Activated naive CD8-positive, alpha-beta T cell (primary cell): ENCODE measurements around the gene PTCH1.
A peak's percentile ranks its signal among the peaks of the same experiment; 100 is the strongest.

ENCODE experiments used
- H3K27ac Mint-ChIP-seq: one replicate; pipeline ENCODE4 v1.8.0; 2021; ENCODE audit warnings: mixed read lengths
- H3K27me3 Mint-ChIP-seq: one replicate; pipeline ENCODE4 v1.8.0; 2021; ENCODE audit warnings: mixed read lengths
- H3K36me3 Mint-ChIP-seq: one replicate; pipeline ENCODE4 v1.8.0; 2021; ENCODE audit warnings: mixed read lengths
- H3K4me1 Mint-ChIP-seq: one replicate; pipeline ENCODE4 v1.8.0; 2021; ENCODE audit warnings: low read depth, mixed read lengths
- H3K4me3 Mint-ChIP-seq: one replicate; pipeline ENCODE4 v1.8.0; 2021; ENCODE audit warnings: mild to moderate bottlenecking, mixed read lengths
- H3K9me3 Mint-ChIP-seq: one replicate; pipeline ENCODE4 v1.8.0; 2021; ENCODE audit warnings: low read depth, mixed read lengths

PTCH1 gene

DNA sequence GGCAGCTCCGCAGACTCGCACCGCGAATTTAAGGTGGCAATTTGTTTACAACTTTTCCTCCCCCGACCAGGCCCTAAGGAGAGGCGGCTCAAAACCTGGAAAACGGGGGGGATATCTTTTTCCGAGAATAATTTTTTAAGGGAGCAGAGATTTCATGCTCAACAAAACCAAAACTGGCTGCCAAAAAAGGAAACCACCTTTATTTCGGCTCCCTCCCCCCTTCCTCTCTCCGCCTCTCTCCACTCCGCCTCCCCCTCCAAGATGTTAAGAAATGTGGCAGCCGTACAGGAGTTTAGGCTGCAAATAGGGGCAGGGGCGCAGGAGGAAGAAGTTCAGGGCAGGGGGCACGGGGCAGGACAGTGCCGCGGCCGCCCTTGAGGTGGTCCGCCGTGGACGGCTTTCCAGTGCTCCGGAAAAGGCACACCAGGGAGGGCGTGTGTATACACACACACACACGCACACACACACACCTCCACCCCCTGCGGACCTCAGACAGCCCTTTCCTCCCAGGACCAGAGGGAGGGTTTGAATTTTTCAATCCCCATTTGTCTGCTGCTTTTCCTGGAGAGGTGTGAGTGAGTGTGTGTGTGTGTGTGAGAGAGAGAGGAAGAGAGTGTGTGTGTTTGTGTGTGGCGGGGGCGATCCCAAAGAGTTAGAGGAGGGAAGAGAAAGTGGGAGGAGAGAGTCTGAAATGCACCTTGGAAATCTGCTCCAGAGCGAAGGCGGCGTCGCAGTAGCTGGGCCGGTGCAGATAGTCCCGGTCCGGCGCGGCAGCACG lies 9.1 kb downstream of the PTCH1 start:
- Mint-ChIP-seq H3K9me3 (no peaks in the 10 kb centered on the region), H3K36me3 (no peaks in the 10 kb centered on the region), H3K27ac (peak overlapping the region; percentile 58), H3K4me1 (peaks cover 51% of the 10 kb centered on the region), H3K27me3 (no peaks in the 10 kb centered on the region), H3K4me3 (peak overlapping the region; percentile 99)

DNA sequence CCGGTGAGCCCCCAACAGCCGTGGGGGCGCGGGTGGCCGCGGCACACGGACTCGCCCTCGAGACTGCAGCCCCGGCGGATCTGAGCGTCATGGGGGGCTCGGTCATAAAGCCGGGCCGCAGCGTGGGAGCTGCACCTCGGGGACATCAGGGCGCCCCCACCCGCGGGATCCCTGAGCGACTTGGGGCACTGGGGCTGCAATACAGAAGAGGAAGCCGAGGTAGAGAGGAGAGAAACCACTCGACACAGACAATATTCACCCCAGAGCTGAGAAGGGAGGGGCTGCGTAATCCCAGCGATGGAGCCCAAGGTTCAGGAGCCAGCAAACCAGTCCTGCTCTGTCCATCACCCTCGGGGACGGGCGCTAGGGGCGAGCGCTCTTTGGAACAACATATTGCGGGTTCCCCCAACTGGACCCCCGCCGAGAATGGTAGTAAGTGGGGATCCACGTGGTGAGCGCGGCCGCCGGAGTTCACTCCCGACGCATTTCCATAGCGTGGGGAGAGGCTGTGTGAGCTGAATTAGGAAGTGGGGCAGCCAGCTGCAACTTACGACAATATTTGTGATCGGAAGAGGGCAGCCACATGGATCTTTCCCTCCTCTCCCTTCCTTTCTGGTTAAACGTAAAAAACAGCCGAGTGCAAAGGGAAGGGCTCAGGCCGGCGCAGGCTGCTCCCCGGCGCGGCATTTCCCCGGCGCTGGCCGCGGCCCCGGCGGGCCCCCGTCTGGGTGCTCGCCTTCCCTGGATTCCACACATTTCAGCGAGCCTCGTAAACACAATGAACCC lies 9.9 kb downstream of the PTCH1 start:
- Mint-ChIP-seq H3K36me3 (no peaks in the 10 kb centered on the region), H3K27ac (peak overlapping the region; percentile 75), H3K27me3 (no peaks in the 10 kb centered on the region), H3K4me3 (peak overlapping the region; percentile 99), H3K9me3 (no peaks in the 10 kb centered on the region), H3K4me1 (peaks cover 53% of the 10 kb centered on the region)

- no peaks in the 10 kb centered on the region for H3K36me3 Mint-ChIP-seq
- H3K27ac Mint-ChIP-seq: no peak overlapping the region
- H3K9me3 Mint-ChIP-seq: no peaks in the 10 kb centered on the region
- H3K4me3 Mint-ChIP-seq: peak overlapping the region; percentile 99
- H3K4me1 Mint-ChIP-seq: peaks cover 53% of the 10 kb centered on the region
- no peaks in the 10 kb centered on the region for H3K27me3 Mint-ChIP-seq
Measured at GRCh38 chr9:95506428-95506677, 10.4 kb downstream of the PTCH1 start.

- Mint-ChIP-seq H3K4me1 (peaks cover 56% of the 10 kb centered on the region), H3K27ac (peak overlapping the region; percentile 87), H3K27me3 (no peaks in the 10 kb centered on the region), H3K36me3 (peaks cover 3% of the 10 kb centered on the region), H3K9me3 (no peaks in the 10 kb centered on the region), H3K4me3 (peak overlapping the region; percentile 99)
Measured at GRCh38 chr9:95505717-95506427, 10.9 kb downstream of the PTCH1 start.

DNA sequence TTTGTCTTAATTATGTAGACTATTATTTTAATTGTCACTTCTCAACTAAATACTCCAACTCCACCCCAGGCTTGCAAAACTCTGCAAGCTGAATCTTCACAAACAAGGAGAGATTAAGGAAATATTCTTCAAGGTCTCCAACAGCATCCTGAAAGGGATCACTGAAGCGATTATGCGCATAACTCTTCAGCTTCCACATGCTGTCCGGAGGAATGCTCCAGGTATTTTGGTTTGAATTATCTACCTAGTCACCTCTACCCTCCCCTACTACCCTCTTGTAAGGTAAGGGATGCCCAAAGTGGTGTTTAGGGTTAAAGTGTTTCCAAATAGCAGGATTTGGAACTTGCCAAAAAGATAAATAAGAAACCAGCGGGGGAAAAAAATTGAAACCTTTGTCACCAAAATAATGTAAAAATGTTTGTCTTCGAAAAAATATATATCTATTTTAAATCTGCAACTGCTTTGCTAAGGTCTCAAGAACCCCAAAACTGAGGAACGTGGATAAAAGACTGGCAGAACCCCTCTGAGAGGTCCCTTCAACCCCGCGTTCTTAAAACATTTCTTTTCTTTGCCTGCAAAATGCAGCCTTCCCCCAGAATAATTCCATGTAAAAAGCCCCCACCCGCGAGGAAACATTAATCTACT lies 11.6 kb downstream of the PTCH1 start:
- no peaks in the 10 kb centered on the region for H3K9me3 Mint-ChIP-seq
- no peaks in the 10 kb centered on the region for H3K27me3 Mint-ChIP-seq
- H3K4me3 Mint-ChIP-seq: peak overlapping the region; percentile 90
- H3K36me3 Mint-ChIP-seq: peaks cover 3% of the 10 kb centered on the region
- peak overlapping the region; percentile 87 for H3K27ac Mint-ChIP-seq
- peaks cover 61% of the 10 kb centered on the region for H3K4me1 Mint-ChIP-seq

GRCh38 chr9:95504053-95504963 lies 12.5 kb downstream of the PTCH1 start:
- Mint-ChIP-seq H3K4me1 (peaks cover 56% of the 10 kb centered on the region), H3K4me3 (peak overlapping the region; percentile 90), H3K27ac (no peak overlapping the region), H3K27me3 (no peaks in the 10 kb centered on the region), H3K9me3 (no peaks in the 10 kb centered on the region), H3K36me3 (peaks cover 3% of the 10 kb centered on the region)

DNA sequence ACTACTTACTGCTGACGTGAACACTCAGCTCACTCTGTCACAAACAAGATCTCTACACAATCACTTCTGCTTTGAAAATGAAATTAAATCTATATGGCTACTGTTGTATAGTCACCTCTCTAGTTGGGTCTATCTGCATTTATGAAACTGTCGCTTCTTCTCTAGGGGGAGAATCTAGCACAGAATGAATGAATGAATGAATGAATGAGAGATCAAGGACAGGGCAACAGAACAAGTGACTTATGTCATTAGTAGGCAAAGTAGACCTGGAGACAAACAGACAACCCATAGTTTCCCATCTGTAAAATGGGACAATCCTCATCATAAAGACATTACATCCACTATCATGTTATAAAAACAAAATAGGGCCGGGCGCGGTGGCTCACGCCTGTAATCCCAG lies 13.4 kb downstream of the PTCH1 start:
- H3K4me3 Mint-ChIP-seq: no peak overlapping the region
- peaks cover 3% of the 10 kb centered on the region for H3K36me3 Mint-ChIP-seq
- no peak overlapping the region for H3K27ac Mint-ChIP-seq
- H3K27me3 Mint-ChIP-seq: no peaks in the 10 kb centered on the region
- H3K9me3 Mint-ChIP-seq: no peaks in the 10 kb centered on the region
- peaks cover 62% of the 10 kb centered on the region for H3K4me1 Mint-ChIP-seq

- Mint-ChIP-seq H3K27me3 (no peaks in the 10 kb centered on the region), H3K4me1 (peaks cover 69% of the 10 kb centered on the region), H3K9me3 (no peaks in the 10 kb centered on the region), H3K27ac (no peak overlapping the region), H3K36me3 (peaks cover 3% of the 10 kb centered on the region), H3K4me3 (no peak overlapping the region)
Measured at GRCh38 chr9:95502248-95502647, 14.5 kb downstream of the PTCH1 start.

DNA sequence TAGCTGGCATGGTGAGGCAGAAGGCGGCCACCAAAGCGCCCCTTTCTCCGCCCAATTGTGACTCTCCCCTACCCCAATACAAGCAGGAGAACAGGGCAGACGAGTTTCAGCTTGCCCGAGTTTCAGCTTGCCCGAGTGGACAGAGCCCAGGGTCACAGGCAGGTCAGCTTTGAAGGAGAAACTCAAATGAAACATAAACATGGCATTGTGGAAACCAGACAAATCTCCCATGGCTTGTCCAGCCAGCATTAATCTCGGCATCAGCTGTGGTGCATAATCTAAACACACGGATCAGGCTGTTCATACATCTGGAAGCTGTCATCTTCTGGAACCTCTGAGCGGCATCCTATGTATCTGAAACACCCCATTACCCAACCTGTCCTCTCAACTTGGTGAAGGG lies 16.9 kb downstream of the PTCH1 start:
- peaks cover 3% of the 10 kb centered on the region for H3K36me3 Mint-ChIP-seq
- no peak overlapping the region for H3K27ac Mint-ChIP-seq
- no peaks in the 10 kb centered on the region for H3K9me3 Mint-ChIP-seq
- no peak overlapping the region for H3K4me3 Mint-ChIP-seq
- H3K4me1 Mint-ChIP-seq: peaks cover 84% of the 10 kb centered on the region
- no peaks in the 10 kb centered on the region for H3K27me3 Mint-ChIP-seq

DNA sequence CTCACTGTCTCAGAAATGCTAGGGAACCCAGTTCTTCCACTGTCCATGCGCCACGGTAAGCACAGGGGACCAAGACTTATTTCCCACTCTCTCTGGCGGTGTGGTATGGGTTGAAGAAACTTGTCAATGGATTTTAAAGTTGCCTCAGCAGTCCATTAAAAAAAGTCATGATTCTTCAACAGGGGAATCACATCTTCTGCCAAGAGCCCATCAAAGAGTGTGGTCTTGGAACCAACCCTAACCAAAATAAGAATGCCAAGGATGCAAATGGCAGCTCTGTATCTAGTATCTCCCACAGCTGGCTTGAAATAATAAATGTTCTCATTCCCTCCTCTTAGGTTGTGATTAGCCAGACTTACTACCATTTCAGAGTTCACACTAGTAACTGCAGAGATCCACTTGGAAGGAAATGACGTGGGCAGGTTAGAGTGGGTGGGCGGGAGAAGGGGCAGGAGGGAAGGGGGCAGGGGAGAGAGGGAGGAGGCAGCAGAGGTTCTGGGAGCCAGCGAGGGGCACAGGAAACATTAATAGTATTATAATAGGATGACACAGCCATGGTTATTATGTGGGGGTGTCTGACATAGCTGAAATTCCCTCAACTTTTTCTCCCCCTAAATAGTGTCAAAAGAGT lies 17.6 kb downstream of the PTCH1 start:
- Mint-ChIP-seq H3K9me3 (no peaks in the 10 kb centered on the region), H3K36me3 (peaks cover 3% of the 10 kb centered on the region), H3K27me3 (no peaks in the 10 kb centered on the region), H3K27ac (no peak overlapping the region), H3K4me1 (peaks cover 84% of the 10 kb centered on the region), H3K4me3 (no peak overlapping the region)

GRCh38 chr9:95498641-95499040 lies 18.1 kb downstream of the PTCH1 start:
- Mint-ChIP-seq H3K9me3 (no peaks in the 10 kb centered on the region), H3K27ac (no peak overlapping the region), H3K4me1 (peaks cover 85% of the 10 kb centered on the region), H3K27me3 (no peaks in the 10 kb centered on the region), H3K36me3 (peaks cover 3% of the 10 kb centered on the region), H3K4me3 (no peak overlapping the region)

DNA sequence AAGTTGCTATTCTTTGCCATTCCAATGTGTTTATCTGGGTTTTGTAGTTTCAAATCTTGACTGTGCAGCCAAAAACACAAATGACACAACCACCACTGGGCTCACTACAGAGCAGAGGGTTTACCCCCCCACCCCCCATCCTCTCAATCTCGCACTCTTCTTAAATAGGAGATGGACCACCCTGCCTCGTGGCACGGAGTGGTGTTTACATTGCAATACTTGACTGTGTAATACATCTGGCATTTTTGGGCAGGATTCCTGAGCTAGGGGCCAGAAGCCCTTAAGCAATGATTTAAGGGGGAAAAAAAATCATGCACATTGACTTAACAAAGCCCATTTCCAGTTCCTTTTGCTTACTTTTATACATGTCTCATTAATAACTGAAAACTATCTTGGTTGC lies 19.0 kb downstream of the PTCH1 start:
- Mint-ChIP-seq H3K27me3 (no peaks in the 10 kb centered on the region), H3K4me1 (peaks cover 87% of the 10 kb centered on the region), H3K4me3 (peak overlapping the region; percentile 60), H3K36me3 (peaks cover 3% of the 10 kb centered on the region), H3K27ac (peak overlapping the region; percentile 54), H3K9me3 (no peaks in the 10 kb centered on the region)

- H3K27ac Mint-ChIP-seq: no peak overlapping the region
- peaks cover 87% of the 10 kb centered on the region for H3K4me1 Mint-ChIP-seq
- H3K9me3 Mint-ChIP-seq: no peaks in the 10 kb centered on the region
- no peak overlapping the region for H3K4me3 Mint-ChIP-seq
- no peaks in the 10 kb centered on the region for H3K27me3 Mint-ChIP-seq
- H3K36me3 Mint-ChIP-seq: peaks cover 3% of the 10 kb centered on the region
Measured at GRCh38 chr9:95496687-95497086, 20.1 kb downstream of the PTCH1 start.

DNA sequence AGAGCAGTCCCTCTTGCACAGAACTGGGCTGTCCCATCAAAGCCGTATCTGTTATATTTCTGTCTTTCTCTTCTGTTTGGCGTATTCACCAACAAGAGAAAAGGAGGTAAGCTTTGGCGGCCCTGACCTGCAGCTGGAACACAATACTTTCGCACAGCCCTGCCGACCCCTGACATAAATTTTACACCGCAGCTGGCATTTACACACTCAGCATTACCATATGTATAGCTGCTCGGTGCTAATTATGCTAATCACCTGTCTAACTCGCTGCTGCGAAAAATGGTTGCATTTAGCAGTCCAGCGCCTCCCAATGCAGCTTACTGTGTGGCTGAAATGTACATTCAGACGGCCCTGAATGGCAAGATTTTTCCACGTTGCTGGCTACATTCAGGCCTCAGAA lies 20.8 kb downstream of the PTCH1 start:
- peak overlapping the region; percentile 88 for H3K4me3 Mint-ChIP-seq
- peaks cover 88% of the 10 kb centered on the region for H3K4me1 Mint-ChIP-seq
- peaks cover under 1% of the 10 kb centered on the region for H3K36me3 Mint-ChIP-seq
- no peaks in the 10 kb centered on the region for H3K9me3 Mint-ChIP-seq
- H3K27ac Mint-ChIP-seq: no peak overlapping the region
- no peaks in the 10 kb centered on the region for H3K27me3 Mint-ChIP-seq
